OCI-LY1 (cell line): ENCODE data around the gene KLRD1.

Source experiments
- CTCF ChIP-seq: fragments of 200-600 bp; sonication (generic), shearing (Covaris generic); IDR thresholded peaks from 2 replicates; pipeline ENCODE4 v1.5.1; 2017; ENCODE audit warnings: mild to moderate bottlenecking, antibody characterized with exemption, low read length, moderate library complexity, mixed read lengths
- EZH2 ChIP-seq: fragments of 200-600 bp; sonication (generic), shearing (Covaris generic); IDR thresholded peaks from 2 replicates; pipeline ENCODE4 v1.8.0; 2017; ENCODE audit warnings: borderline replicate concordance, mixed run types, mild to moderate bottlenecking, antibody characterized with exemption, low read length, moderate library complexity, mixed read lengths

DNA sequence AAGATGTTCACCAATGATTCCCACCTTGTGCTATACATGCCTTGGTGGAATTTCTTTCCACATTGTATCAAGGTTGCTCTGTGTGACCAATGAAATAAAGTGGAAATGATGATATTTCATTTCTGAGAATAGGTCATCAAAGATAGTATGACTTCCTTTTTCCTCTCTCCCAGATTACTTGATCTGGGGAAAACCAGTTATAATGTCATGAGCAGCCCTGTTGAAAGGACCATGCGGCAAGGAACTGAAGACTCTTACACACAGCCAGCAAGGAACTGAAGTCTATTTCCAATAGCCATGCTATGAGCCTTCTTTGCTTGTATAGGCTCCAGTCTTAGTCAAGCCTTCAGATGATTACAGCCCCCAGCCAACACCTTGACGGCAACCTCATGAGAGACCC lies 11.7 kb downstream of the KLRD1 start:
- no peak for TF ChIP-seq CTCF
- no peak for TF ChIP-seq EZH2
